Peyer's patch (tissue), 4 donors: ENCODE data around the gene SLC39A9. TPM values are rescaled to one million over a fixed set of nuclear protein-coding genes. Genes with fewer than 3 reads are reported as not detected.

Experiments used
- DNase-seq, 3 donors: peaks; one replicate each; pipeline ENCODE4 v3.0.0-alpha.2; 2017 to 2019
- H3K27ac ChIP-seq, 4 donors: fragments of 200-600 bp; sonication (generic); one replicate each; pipeline ENCODE4 v1.5.1; 2016 to 2019
- H3K27me3 ChIP-seq, 2 donors: fragments of 200-600 bp; sonication (generic); one replicate each; pipeline ENCODE4 v1.5.1; 2019
- H3K36me3 ChIP-seq, 3 donors: fragments of 200-600 bp; sonication (generic); one replicate each; pipeline ENCODE4 v1.5.1; 2016 to 2019
- H3K4me1 ChIP-seq, 4 donors: fragments of 200-600 bp; sonication (generic); one replicate each; pipeline ENCODE4 v1.5.1; 2016 to 2019
- H3K4me3 ChIP-seq, 4 donors: fragments of 200-600 bp; sonication (generic); 1 replicate in 3 of 4; 2 replicates in 1 of 4; pipeline ENCODE4 v1.5.1; 2016 to 2019; ENCODE audit warnings: mild to moderate bottlenecking in 1 of 4
- H3K9me3 ChIP-seq, 4 donors: fragments of 200-600 bp; sonication (generic); one replicate each; pipeline ENCODE4 v1.5.1; 2016 to 2019; ENCODE audit warnings: mild to moderate bottlenecking in 1 of 4
- CTCF ChIP-seq, 6 experiments: fragments of 450-650 bp in 4 of 6; fragments of 200-600 bp in 2 of 6; sonication (generic) in 1 of 6; IDR thresholded peaks; one replicate each; pipeline ENCODE4 v1.5.1; 2017 to 2019; ENCODE audit warnings: antibody characterized with exemption in 6 of 6, mild to moderate bottlenecking in 3 of 6, moderate library complexity in 1 of 6
- POLR2A ChIP-seq, 2 donors: fragments of 450-650 bp; IDR thresholded peaks; one replicate each; pipeline ENCODE4 v1.5.1; 2017; ENCODE audit warnings: antibody characterized with exemption in 2 of 2, mild to moderate bottlenecking in 2 of 2, moderate library complexity in 2 of 2
- total RNA-seq, 4 donors: library from RNA; depleted of rRNA; stranded (reverse); fragments of >200 nt; gene quantifications; one replicate each; pipeline ENCODE4 v1.1.0, GENCODE V29; 2016

SLC39A9 gene
- total RNA-seq, 4 donors from 2014 or later, result 30.5 to 113 (median 77.9) TPM

GRCh38 chr14:69485701-69486100 is 87.2 kb downstream of the SLC39A9 start:
- TF ChIP-seq CTCF (IDR thresholded peaks at IDR 0.05) (no peak), POLR2A (IDR thresholded peaks at IDR 0.05) (no peak)
- no peak for DNase-seq
- no peak overlapping the region for H3K4me3 ChIP-seq
- H3K4me1 ChIP-seq, result peaks cover 0 to 17% (median 7%) of the 10 kb centered on the region in 4 donors
- no peaks in the 10 kb centered on the region for H3K36me3 ChIP-seq
- peaks cover 0 to 21% of the 10 kb centered on the region in 2 donors for H3K27me3 ChIP-seq
- no peak overlapping the region for H3K27ac ChIP-seq
- H3K9me3 ChIP-seq, result no peaks in the 10 kb centered on the region

- no peak overlapping the region for H3K4me3 ChIP-seq
- no peak for TF ChIP-seq CTCF (IDR thresholded peaks at IDR 0.05)
- no peak for TF ChIP-seq POLR2A (IDR thresholded peaks at IDR 0.05)
- no peak overlapping the region for H3K27ac ChIP-seq
- no peaks in the 10 kb centered on the region for H3K36me3 ChIP-seq
- H3K27me3 ChIP-seq, result peaks cover 0 to 21% of the 10 kb centered on the region in 2 donors
- peaks cover 0 to 17% (median 7%) of the 10 kb centered on the region in 4 donors for H3K4me1 ChIP-seq
- no peaks in the 10 kb centered on the region for H3K9me3 ChIP-seq
- no peak for DNase-seq
Observed at GRCh38 chr14:69487226-69487625, 88.7 kb downstream of the SLC39A9 start.

- TF ChIP-seq CTCF (IDR thresholded peaks at IDR 0.05) (no peak), POLR2A (IDR thresholded peaks at IDR 0.05) (no peak)
- Histone ChIP-seq H3K9me3 (no peaks in the 10 kb centered on the region), H3K27ac (no peak overlapping the region), H3K4me3 (no peak overlapping the region), H3K4me1 (peaks cover 0 to 17% (median 7%) of the 10 kb centered on the region in 4 donors), H3K27me3 (peaks cover 0 to 21% of the 10 kb centered on the region in 2 donors), H3K36me3 (no peaks in the 10 kb centered on the region)
- no peak for DNase-seq
Observed at GRCh38 chr14:69487771-69488170, 89.3 kb downstream of the SLC39A9 start.

GRCh38 chr14:69489495-69489894 is 91.0 kb downstream of the SLC39A9 start:
- TF ChIP-seq POLR2A (IDR thresholded peaks at IDR 0.05), result no peak
- no peak for TF ChIP-seq CTCF (IDR thresholded peaks at IDR 0.05)
- Histone ChIP-seq H3K36me3 (no peaks in the 10 kb centered on the region), H3K27ac (no peak overlapping the region), H3K27me3 (peaks cover 0 to 11% of the 10 kb centered on the region in 2 donors), H3K4me1 (peaks cover 0 to 6% (median 2%) of the 10 kb centered on the region in 4 donors), H3K4me3 (no peak overlapping the region), H3K9me3 (no peaks in the 10 kb centered on the region)
- DNase-seq, result no peak

GRCh38 chr14:69490219-69490918 is 91.9 kb downstream of the SLC39A9 start:
- TF ChIP-seq POLR2A (IDR thresholded peaks at IDR 0.05) (no peak), CTCF (IDR thresholded peaks at IDR 0.05) (no peak)
- H3K4me1 ChIP-seq, result no peaks in the 10 kb centered on the region
- H3K36me3 ChIP-seq, result no peaks in the 10 kb centered on the region
- H3K27me3 ChIP-seq, result peaks cover 0 to 2% of the 10 kb centered on the region in 2 donors
- H3K4me3 ChIP-seq, result no peak overlapping the region
- H3K27ac ChIP-seq, result no peak overlapping the region
- no peaks in the 10 kb centered on the region for H3K9me3 ChIP-seq
- no peak for DNase-seq
